ENCODE measurements around the gene IL6R.

The IL6R gene

GRCh38 chr1:154466921-154467417, 61.8 kb downstream of the IL6R start:
- no peak for DNase-seq (ENCODE audit: low read depth, low spot score)
- Histone ChIP-seq H3K9ac (ENCODE audit: insufficient read length, low read depth) (no peak overlapping the region), H3K27me3 (ENCODE audit: insufficient read depth, insufficient read length) (no peaks in the 10 kb centered on the region), H3K4me3 (ENCODE audit: insufficient read length, low read depth) (no peak overlapping the region), H3K4me1 (ENCODE audit: insufficient read depth, insufficient read length) (peaks cover 9% of the 10 kb centered on the region), H3K36me3 (ENCODE audit: insufficient read depth, insufficient read length, low read length) (no peaks in the 10 kb centered on the region), H3K9me3 (ENCODE audit: insufficient read depth, low read length) (no peaks in the 10 kb centered on the region)
- TF ChIP-seq ZNF274 (IDR thresholded peaks at IDR 0.05; ENCODE audit: low read depth, low read length) (no peak), YY1 (IDR thresholded peaks at IDR 0.05; ENCODE audit: insufficient read depth, insufficient read length) (no peak), SUZ12 (IDR thresholded peaks at IDR 0.05; ENCODE audit: extremely low read depth, insufficient read depth, insufficient read length) (no peak)

- no peak for TF ChIP-seq SUZ12 (IDR thresholded peaks at IDR 0.05; ENCODE audit: extremely low read depth, insufficient read depth, insufficient read length)
- no peak for TF ChIP-seq ZNF274 (IDR thresholded peaks at IDR 0.05; ENCODE audit: low read depth, low read length)
- TF ChIP-seq YY1 (IDR thresholded peaks at IDR 0.05; ENCODE audit: insufficient read depth, insufficient read length), result no peak
- DNase-seq (ENCODE audit: low read depth, low spot score), result no peak
- Histone ChIP-seq H3K36me3 (ENCODE audit: insufficient read depth, insufficient read length, low read length) (no peaks in the 10 kb centered on the region), H3K9ac (ENCODE audit: insufficient read length, low read depth) (no peak overlapping the region), H3K27me3 (ENCODE audit: insufficient read depth, insufficient read length) (no peaks in the 10 kb centered on the region), H3K9me3 (ENCODE audit: insufficient read depth, low read length) (no peaks in the 10 kb centered on the region), H3K4me3 (ENCODE audit: insufficient read length, low read depth) (no peak overlapping the region), H3K4me1 (ENCODE audit: insufficient read depth, insufficient read length) (peaks cover 9% of the 10 kb centered on the region)
Measured at GRCh38 chr1:154467434-154468102, 62.4 kb downstream of the IL6R start.

GRCh38 chr1:154468535-154469250, 63.5 kb downstream of the IL6R start:
- TF ChIP-seq YY1 (IDR thresholded peaks at IDR 0.05; ENCODE audit: insufficient read depth, insufficient read length), result no peak
- TF ChIP-seq ZNF274 (IDR thresholded peaks at IDR 0.05; ENCODE audit: low read depth, low read length), result no peak
- TF ChIP-seq SUZ12 (IDR thresholded peaks at IDR 0.05; ENCODE audit: extremely low read depth, insufficient read depth, insufficient read length), result no peak
- H3K4me3 ChIP-seq (ENCODE audit: insufficient read length, low read depth), result no peak overlapping the region
- no peaks in the 10 kb centered on the region for H3K36me3 ChIP-seq (ENCODE audit: insufficient read depth, insufficient read length, low read length)
- no peaks in the 10 kb centered on the region for H3K9me3 ChIP-seq (ENCODE audit: insufficient read depth, low read length)
- H3K9ac ChIP-seq (ENCODE audit: insufficient read length, low read depth), result no peak overlapping the region
- H3K4me1 ChIP-seq (ENCODE audit: insufficient read depth, insufficient read length), result peaks cover 9% of the 10 kb centered on the region
- no peaks in the 10 kb centered on the region for H3K27me3 ChIP-seq (ENCODE audit: insufficient read depth, insufficient read length)
- DNase-seq (ENCODE audit: low read depth, low spot score), result no peak

DNA sequence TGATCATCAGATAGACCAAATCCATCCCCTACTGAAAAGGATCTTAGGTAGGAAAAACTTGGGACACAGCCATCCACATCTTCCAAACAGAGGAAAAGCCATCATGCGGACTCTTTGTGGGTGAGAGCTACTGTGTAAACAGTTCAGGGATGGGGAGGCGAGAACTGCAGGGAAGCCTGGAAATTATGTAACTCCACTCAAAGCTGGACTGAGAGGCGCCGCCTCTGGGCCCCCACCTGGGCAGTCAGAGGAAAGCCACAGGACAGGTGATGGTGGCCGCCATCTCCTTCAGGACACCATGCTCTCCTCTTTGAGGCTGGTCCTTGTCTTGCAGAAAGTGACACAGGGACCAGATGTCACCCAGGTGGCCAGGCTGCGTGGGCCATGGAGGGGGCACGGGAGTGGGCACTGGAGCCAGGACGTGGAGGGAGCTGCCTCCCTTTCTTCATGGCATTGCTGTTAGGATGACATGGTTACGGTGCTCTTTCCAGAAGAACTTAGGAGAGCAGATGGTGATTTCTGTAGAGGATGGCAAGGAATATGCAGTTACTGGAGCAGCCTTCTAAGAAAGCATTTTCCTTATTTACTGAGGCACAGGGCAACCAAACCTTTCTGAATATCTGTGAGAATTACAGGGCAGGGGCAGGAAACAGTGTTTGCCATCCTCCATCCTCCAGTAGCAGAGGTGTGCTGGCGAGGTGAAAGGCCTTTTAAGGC, 64.9 kb downstream of the IL6R start:
- no peak overlapping the region for H3K4me3 ChIP-seq (ENCODE audit: insufficient read length, low read depth)
- peaks cover 9% of the 10 kb centered on the region for H3K4me1 ChIP-seq (ENCODE audit: insufficient read depth, insufficient read length)
- no peak for TF ChIP-seq ZNF274 (IDR thresholded peaks at IDR 0.05; ENCODE audit: low read depth, low read length)
- no peak for TF ChIP-seq YY1 (IDR thresholded peaks at IDR 0.05; ENCODE audit: insufficient read depth, insufficient read length)
- TF ChIP-seq SUZ12 (IDR thresholded peaks at IDR 0.05; ENCODE audit: extremely low read depth, insufficient read depth, insufficient read length), result no peak
- H3K9me3 ChIP-seq (ENCODE audit: insufficient read depth, low read length), result no peaks in the 10 kb centered on the region
- no peaks in the 10 kb centered on the region for H3K36me3 ChIP-seq (ENCODE audit: insufficient read depth, insufficient read length, low read length)
- H3K27me3 ChIP-seq (ENCODE audit: insufficient read depth, insufficient read length), result no peaks in the 10 kb centered on the region
- no peak overlapping the region for H3K9ac ChIP-seq (ENCODE audit: insufficient read length, low read depth)
- DNase-seq (ENCODE audit: low read depth, low spot score), result no peak

- no peak overlapping the region for H3K9ac ChIP-seq (ENCODE audit: insufficient read length, low read depth)
- DNase-seq (ENCODE audit: low read depth, low spot score), result no peak
- TF ChIP-seq ZNF274 (IDR thresholded peaks at IDR 0.05; ENCODE audit: low read depth, low read length), result no peak
- no peaks in the 10 kb centered on the region for H3K9me3 ChIP-seq (ENCODE audit: insufficient read depth, low read length)
- H3K4me3 ChIP-seq (ENCODE audit: insufficient read length, low read depth), result no peak overlapping the region
- no peaks in the 10 kb centered on the region for H3K36me3 ChIP-seq (ENCODE audit: insufficient read depth, insufficient read length, low read length)
- H3K4me1 ChIP-seq (ENCODE audit: insufficient read depth, insufficient read length), result peaks cover 4% of the 10 kb centered on the region
- no peaks in the 10 kb centered on the region for H3K27me3 ChIP-seq (ENCODE audit: insufficient read depth, insufficient read length)
Measured at GRCh38 chr1:154471304-154471703, 66.2 kb downstream of the IL6R start.

DNA sequence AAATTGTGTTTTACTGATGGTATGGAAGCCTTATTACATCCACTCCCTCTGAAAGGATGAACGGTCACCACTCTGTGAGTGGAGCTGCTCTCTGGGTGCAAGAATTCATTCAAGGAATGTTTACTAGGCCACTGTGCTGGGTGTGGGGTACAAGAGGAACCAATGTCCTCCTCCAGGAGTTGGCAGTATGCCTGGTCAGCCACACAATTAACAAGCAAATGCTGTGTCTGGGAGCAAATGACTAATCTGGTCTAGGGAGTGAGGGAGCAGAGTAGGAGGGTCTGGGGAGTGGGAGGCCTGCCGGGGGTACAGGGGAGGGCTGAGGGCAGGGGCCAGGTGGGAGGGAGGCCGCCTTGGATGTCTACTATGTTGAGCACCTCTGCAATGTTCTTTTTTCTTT, 69.7 kb downstream of the IL6R start:
- no peak overlapping the region for H3K4me3 ChIP-seq (ENCODE audit: insufficient read length, low read depth)
- H3K9me3 ChIP-seq (ENCODE audit: insufficient read depth, low read length), result no peaks in the 10 kb centered on the region
- TF ChIP-seq ZNF274 (IDR thresholded peaks at IDR 0.05; ENCODE audit: low read depth, low read length) (no peak), YY1 (IDR thresholded peaks at IDR 0.05; ENCODE audit: insufficient read depth, insufficient read length) (no peak), SUZ12 (IDR thresholded peaks at IDR 0.05; ENCODE audit: extremely low read depth, insufficient read depth, insufficient read length) (no peak)
- no peak for DNase-seq (ENCODE audit: low read depth, low spot score)
- H3K9ac ChIP-seq (ENCODE audit: insufficient read length, low read depth), result no peak overlapping the region
- no peaks in the 10 kb centered on the region for H3K36me3 ChIP-seq (ENCODE audit: insufficient read depth, insufficient read length, low read length)
- no peaks in the 10 kb centered on the region for H3K27me3 ChIP-seq (ENCODE audit: insufficient read depth, insufficient read length)
- peaks cover 3% of the 10 kb centered on the region for H3K4me1 ChIP-seq (ENCODE audit: insufficient read depth, insufficient read length)

- TF ChIP-seq SUZ12 (IDR thresholded peaks at IDR 0.05; ENCODE audit: extremely low read depth, insufficient read depth, insufficient read length) (no peak), ZNF274 (IDR thresholded peaks at IDR 0.05; ENCODE audit: low read depth, low read length) (no peak), YY1 (IDR thresholded peaks at IDR 0.05; ENCODE audit: insufficient read depth, insufficient read length) (no peak)
- H3K27me3 ChIP-seq (ENCODE audit: insufficient read depth, insufficient read length), result no peaks in the 10 kb centered on the region
- no peak for DNase-seq (ENCODE audit: low read depth, low spot score)
Measured at GRCh38 chr1:154476791-154477190, 71.6 kb downstream of the IL6R start.

More at GRCh38 chr1:154476791-154477190, 71.6 kb downstream of the IL6R start:
- Histone ChIP-seq H3K9me3 (ENCODE audit: insufficient read depth, low read length) (no peaks in the 10 kb centered on the region), H3K36me3 (ENCODE audit: insufficient read depth, insufficient read length, low read length) (no peaks in the 10 kb centered on the region), H3K9ac (ENCODE audit: insufficient read length, low read depth) (no peak overlapping the region), H3K4me1 (ENCODE audit: insufficient read depth, insufficient read length) (peaks cover 5% of the 10 kb centered on the region), H3K4me3 (ENCODE audit: insufficient read length, low read depth) (no peak overlapping the region)
